ENCODE results near the gene CKAP5. TPM values are rescaled to one million over a fixed set of nuclear protein-coding genes. Genes with fewer than 3 reads are reported as not detected.

CKAP5 gene
- total RNA-seq, 4 donors from 2014 or later = 39.8 to 46.9 (median 43.4) TPM

DNA sequence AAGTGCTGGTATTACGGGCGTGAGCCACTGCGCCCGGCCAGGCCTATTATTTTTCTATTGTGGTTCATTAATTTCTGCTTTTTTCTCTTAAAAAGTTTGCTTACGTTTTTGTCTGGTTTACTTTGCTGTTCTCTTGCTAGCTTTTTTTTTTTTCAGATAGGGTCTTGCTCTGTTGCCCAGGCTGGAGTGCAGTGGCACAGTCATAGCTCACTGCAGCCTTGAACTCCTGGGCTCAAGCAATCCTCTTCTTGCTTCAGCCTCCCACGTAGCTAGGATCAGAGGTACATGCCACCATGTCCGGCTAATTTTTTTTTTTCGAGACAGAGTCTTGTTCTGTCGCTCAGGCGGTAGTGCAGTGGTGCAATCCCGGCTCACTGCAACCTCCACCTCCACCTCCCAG, 108.4 kb downstream of the CKAP5 start:
- ATAC-seq = no peak
- H3K27ac ChIP-seq = no peak overlapping the region
- H3K4me3 ChIP-seq = no peak overlapping the region
- 87 to 88% methylated on average over 3 to 5 of the region's 11 CpGs for WGBS, 2 donors (ENCODE audit: low coverage in 1 of 2)
- H3K4me1 ChIP-seq = no peaks in the 10 kb centered on the region
- no peaks in the 10 kb centered on the region for H3K27me3 ChIP-seq
- no peaks in the 10 kb centered on the region for H3K9me3 ChIP-seq
- peaks cover 0 to 25% of the 10 kb centered on the region in 2 donors for H3K36me3 ChIP-seq
- TF ChIP-seq EP300 (IDR thresholded peaks at IDR 0.05) (no peak), CTCF (IDR thresholded peaks at IDR 0.05) (no peak), POLR2AphosphoS5 (IDR thresholded peaks at IDR 0.05) (no peak), POLR2A (IDR thresholded peaks at IDR 0.05) (no peak)

DNA sequence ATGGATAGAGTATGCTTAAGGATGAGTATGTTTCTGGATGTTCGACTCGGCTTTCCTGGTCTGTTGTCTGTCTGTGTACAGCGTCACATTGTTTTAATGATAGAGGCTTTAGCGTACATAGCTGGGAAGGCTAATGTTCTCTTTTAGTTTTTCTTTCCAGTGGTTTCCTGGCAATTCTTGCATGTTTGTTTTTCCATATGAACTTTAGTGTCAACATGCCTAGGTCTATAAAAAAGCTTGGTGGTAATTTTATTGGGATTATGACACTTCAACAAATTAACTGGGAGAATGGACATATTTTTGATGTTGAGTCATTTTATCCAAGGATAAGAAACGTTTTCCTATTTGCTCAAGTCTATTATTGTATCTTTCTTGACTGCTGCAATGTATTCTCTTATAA, 109.5 kb downstream of the CKAP5 start:
- H3K4me1 ChIP-seq = no peaks in the 10 kb centered on the region
- no peaks in the 10 kb centered on the region for H3K9me3 ChIP-seq
- H3K27me3 ChIP-seq = no peaks in the 10 kb centered on the region
- WGBS, 2 donors (ENCODE audit: low coverage in 1 of 2) = 55 to 77% methylated on average over 5 of the region's 5 CpGs
- H3K27ac ChIP-seq = no peak overlapping the region
- peaks cover 0 to 14% of the 10 kb centered on the region in 2 donors for H3K36me3 ChIP-seq
- no peak overlapping the region for H3K4me3 ChIP-seq
- no peak for TF ChIP-seq POLR2A (IDR thresholded peaks at IDR 0.05)
- no peak for TF ChIP-seq POLR2AphosphoS5 (IDR thresholded peaks at IDR 0.05)
- no peak for TF ChIP-seq EP300 (IDR thresholded peaks at IDR 0.05)
- no peak for TF ChIP-seq CTCF (IDR thresholded peaks at IDR 0.05)
- no peak for ATAC-seq

DNA sequence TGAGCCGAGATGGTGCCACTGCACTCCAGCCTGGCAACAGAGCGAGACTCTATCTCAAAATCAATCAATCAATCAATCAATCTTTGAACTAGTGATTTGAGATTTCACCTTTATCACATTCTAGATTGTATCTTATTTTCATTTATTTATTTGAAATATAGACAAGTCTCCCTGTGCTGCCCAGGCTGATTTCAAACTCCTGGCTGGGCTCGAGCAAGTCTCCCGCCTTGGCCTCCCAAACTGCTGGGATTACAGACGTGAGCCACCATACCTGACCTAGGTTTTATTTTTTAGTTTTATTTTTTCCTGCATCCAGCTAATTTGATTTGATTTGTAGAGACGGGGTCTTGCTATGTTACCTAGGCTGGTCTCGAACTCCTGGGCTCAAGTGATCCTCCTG, 109.9 kb downstream of the CKAP5 start:
- H3K4me3 ChIP-seq = no peak overlapping the region
- H3K27me3 ChIP-seq = no peaks in the 10 kb centered on the region
- H3K27ac ChIP-seq = no peak overlapping the region
- no peaks in the 10 kb centered on the region for H3K4me1 ChIP-seq
- TF ChIP-seq POLR2AphosphoS5 (IDR thresholded peaks at IDR 0.05) = no peak
- no peak for TF ChIP-seq POLR2A (IDR thresholded peaks at IDR 0.05)
- no peak for TF ChIP-seq EP300 (IDR thresholded peaks at IDR 0.05)
- no peak for TF ChIP-seq CTCF (IDR thresholded peaks at IDR 0.05)
- peaks cover 0 to 9% of the 10 kb centered on the region in 2 donors for H3K36me3 ChIP-seq
- H3K9me3 ChIP-seq = no peaks in the 10 kb centered on the region
- no peak for ATAC-seq
- WGBS, 2 donors (ENCODE audit: low coverage in 1 of 2) = 79 to 90% methylated on average over 5 to 7 of the region's 7 CpGs

DNA sequence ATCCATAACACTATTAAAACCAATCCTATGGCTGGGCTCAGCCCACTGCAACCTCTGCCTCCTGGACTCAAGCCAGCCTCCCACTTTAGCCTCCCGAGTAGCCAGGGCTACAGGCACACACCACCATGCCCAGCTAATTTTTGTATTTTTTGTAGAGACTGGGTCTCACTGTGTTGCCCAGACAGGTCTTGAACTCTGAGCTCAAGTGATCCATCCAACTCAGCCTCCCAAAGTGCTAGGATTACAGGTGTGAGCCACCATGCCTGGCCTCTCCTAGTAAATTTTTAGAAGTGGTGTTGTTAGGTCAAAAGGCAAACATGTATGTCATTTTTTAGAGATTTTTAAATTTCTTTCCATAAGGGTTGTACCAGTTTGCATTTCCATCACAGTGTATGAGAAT, 112.8 kb downstream of the CKAP5 start:
- no peak for TF ChIP-seq EP300 (IDR thresholded peaks at IDR 0.05)
- no peak for TF ChIP-seq CTCF (IDR thresholded peaks at IDR 0.05)
- no peak for TF ChIP-seq POLR2A (IDR thresholded peaks at IDR 0.05)
- TF ChIP-seq POLR2AphosphoS5 (IDR thresholded peaks at IDR 0.05) = no peak
- no peak for ATAC-seq
- Histone ChIP-seq H3K9me3 (no peaks in the 10 kb centered on the region), H3K27me3 (no peaks in the 10 kb centered on the region), H3K4me1 (no peaks in the 10 kb centered on the region), H3K27ac (no peak overlapping the region), H3K36me3 (no peaks in the 10 kb centered on the region), H3K4me3 (no peak overlapping the region)
- WGBS, 2 donors (ENCODE audit: low coverage in 1 of 2) = 83% methylated on average over 1 of the region's 1 CpG; no CpG with 5 or more reads in 1 of the 2 donors

DNA sequence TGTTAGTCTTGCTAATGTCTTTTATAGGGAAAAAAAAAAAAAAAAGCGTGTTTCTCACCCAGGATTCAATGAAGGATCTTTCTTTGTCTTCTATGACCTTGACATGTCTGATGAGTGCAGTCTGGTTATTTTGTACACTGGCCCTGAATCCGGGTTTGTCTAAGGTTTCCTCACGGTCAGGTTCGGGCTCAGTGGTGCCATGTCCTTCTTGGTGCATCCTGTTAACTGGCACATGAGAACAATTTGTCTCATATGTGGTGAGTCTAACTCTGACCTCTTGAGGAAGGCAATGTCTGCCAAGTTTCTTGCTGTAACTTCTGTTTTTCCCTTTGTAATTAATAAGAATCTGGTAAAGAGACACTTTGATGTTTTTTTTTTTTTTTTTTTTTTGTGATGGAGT, 114.5 kb downstream of the CKAP5 start:
- no peak overlapping the region for H3K4me3 ChIP-seq
- H3K4me1 ChIP-seq = no peaks in the 10 kb centered on the region
- TF ChIP-seq POLR2AphosphoS5 (IDR thresholded peaks at IDR 0.05) = no peak
- TF ChIP-seq EP300 (IDR thresholded peaks at IDR 0.05) = no peak
- TF ChIP-seq POLR2A (IDR thresholded peaks at IDR 0.05) = no peak
- TF ChIP-seq CTCF (IDR thresholded peaks at IDR 0.05) = no peak
- no peaks in the 10 kb centered on the region for H3K9me3 ChIP-seq
- WGBS, 2 donors (ENCODE audit: low coverage in 1 of 2) = 84 to 89% methylated on average over 4 of the region's 4 CpGs
- no peaks in the 10 kb centered on the region for H3K27me3 ChIP-seq
- no peak overlapping the region for H3K27ac ChIP-seq
- ATAC-seq = no peak
- no peaks in the 10 kb centered on the region for H3K36me3 ChIP-seq

All from gastroesophageal sphincter (tissue), 4 donors.